GDM1 (cell line): ENCODE results near the gene ASTN2.

Experiments
- DNase-seq: peaks from one replicate; lab custom pipeline; 2025; lab: John Stamatoyannopoulos, UW

The ASTN2 gene

GRCh38 chr9:117359910-117360309, 54.9 kb downstream of the ASTN2 start:
- DNase-seq = no peak

- DNase-seq = no peak
Observed at GRCh38 chr9:117355542-117355941, 59.3 kb downstream of the ASTN2 start.

GRCh38 chr9:117354997-117355396, 59.9 kb downstream of the ASTN2 start:
- no peak for DNase-seq

GRCh38 chr9:117354244-117354847, 60.5 kb downstream of the ASTN2 start:
- no peak for DNase-seq

GRCh38 chr9:117344892-117345660, 69.8 kb downstream of the ASTN2 start:
- DNase-seq = no peak

- no peak for DNase-seq
Observed at GRCh38 chr9:117343427-117343826, 71.4 kb downstream of the ASTN2 start.

- DNase-seq = no peak
Observed at GRCh38 chr9:117341151-117341550, 73.7 kb downstream of the ASTN2 start.

- no peak for DNase-seq
Observed at GRCh38 chr9:117340422-117340821, 74.4 kb downstream of the ASTN2 start.

GRCh38 chr9:117335837-117336433, 78.9 kb downstream of the ASTN2 start:
- no peak for DNase-seq

GRCh38 chr9:117334101-117334500, 80.8 kb downstream of the ASTN2 start:
- no peak for DNase-seq

- DNase-seq = no peak
Observed at GRCh38 chr9:117325831-117326230, 89.0 kb downstream of the ASTN2 start.

GRCh38 chr9:117325110-117325731, 89.6 kb downstream of the ASTN2 start:
- DNase-seq = no peak

GRCh38 chr9:117323390-117323789, 91.5 kb downstream of the ASTN2 start:
- no peak for DNase-seq

- DNase-seq = no peak
Observed at GRCh38 chr9:117317192-117317591, 97.7 kb downstream of the ASTN2 start.

- DNase-seq = no peak
Observed at GRCh38 chr9:117315236-117315635, 99.6 kb downstream of the ASTN2 start.

GRCh38 chr9:117313989-117314388, 100.9 kb downstream of the ASTN2 start:
- no peak for DNase-seq

- no peak for DNase-seq
Observed at GRCh38 chr9:117307701-117308100, 107.2 kb downstream of the ASTN2 start.

GRCh38 chr9:117306032-117306431, 108.8 kb downstream of the ASTN2 start:
- no peak for DNase-seq

GRCh38 chr9:117305454-117305853, 109.4 kb downstream of the ASTN2 start:
- DNase-seq = no peak

GRCh38 chr9:117304549-117304948, 110.3 kb downstream of the ASTN2 start:
- DNase-seq = no peak

GRCh38 chr9:117303643-117304230, 111.1 kb downstream of the ASTN2 start:
- DNase-seq = no peak

- DNase-seq = no peak
Observed at GRCh38 chr9:117302487-117302886, 112.4 kb downstream of the ASTN2 start.
